Glomerular endothelial cell (primary cell): ENCODE measurements around the gene PHRF1. TPM values are rescaled to one million over a fixed set of nuclear protein-coding genes. Genes with fewer than 3 reads are reported as not detected.

Experiments
- DNase-seq: peaks from one replicate; pipeline ENCODE4 v3.0.0-alpha.2; 2011; ENCODE audit warnings: low read depth, low spot score; ENCODE audit errors: extremely low read depth
- total RNA-seq: library from RNA; depleted of rRNA; stranded (reverse); fragments of >200 nt; gene quantifications from 2 replicates; pipeline ENCODE4 v1.2.3, GENCODE V29; 2015

Gene PHRF1
- total RNA-seq, 1 donor from 2014 or later = 46.5 TPM

DNA sequence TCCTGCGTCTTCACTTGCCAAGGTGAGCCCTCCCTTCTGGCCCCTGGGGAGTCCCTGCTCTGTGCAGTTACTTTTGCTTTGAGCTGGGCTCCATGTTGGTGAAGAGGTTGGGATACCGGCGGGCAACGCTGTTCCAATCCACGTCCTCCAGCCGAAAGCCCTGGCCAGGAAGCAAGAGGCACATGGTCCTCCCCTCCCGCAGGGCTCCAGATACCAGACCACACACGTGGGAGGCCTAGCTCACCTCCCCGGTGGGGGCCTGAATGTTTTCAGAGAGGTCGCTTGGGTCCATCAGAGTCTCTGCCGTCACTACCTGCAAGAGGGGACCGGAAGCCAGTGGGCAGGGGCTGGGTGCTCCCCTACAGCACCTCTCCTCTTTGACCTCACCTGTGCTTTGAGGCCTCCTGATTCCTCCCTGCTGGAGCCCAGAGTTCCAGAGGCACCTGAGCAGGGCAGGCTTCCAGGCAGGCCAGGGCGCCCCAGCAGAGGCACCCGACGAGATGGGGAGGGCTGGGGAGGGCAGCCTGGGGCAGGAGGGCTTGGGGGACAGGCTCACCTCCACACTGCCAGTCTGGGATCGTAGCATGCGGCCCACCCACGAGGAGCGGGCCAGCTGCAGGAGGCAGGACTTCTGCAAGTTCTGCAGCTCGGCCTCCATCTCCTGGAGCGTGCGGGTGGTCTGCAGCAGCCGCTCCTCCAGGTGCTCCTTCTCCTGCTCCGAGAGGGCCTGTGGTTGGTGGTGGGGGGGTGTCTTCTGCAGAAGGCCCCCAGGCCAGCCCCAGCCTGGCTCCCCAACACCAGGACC is 18.7 kb upstream of the PHRF1 start:
- DNase-seq = no peak

GRCh38 chr11:558503-558902 is 17.8 kb upstream of the PHRF1 start:
- DNase-seq = no peak

DNA sequence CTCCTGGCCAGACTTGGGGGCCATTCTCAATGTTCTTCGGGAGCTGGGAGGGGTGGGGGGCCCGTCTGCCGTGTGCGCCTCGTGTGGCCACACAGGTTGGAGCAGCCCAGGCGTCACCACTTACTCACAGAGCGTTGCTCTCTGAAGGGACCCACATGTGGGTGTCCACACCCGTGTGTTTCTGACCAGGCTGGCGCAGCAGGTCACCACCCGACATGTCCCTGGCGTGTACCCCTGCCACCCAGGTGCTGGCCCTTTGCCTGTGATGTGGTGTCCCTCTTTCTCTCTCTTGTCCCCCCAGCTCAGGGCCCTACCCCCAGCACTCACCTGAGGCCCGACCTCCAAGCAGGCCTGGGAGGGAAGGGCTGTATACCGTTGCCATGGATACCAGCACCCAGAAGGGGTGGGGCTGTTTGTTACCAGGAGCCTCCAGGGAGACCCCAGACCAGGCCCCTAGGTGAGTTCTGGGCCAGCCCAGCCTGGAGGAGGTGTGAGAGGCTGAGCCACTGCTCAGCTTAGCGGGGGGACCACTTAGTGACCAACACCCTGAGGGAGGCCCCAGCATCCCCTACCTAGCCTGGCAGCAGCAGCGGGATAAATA is 17.1 kb upstream of the PHRF1 start:
- DNase-seq = no peak

GRCh38 chr11:559712-560304 is 16.5 kb upstream of the PHRF1 start:
- DNase-seq = no peak

GRCh38 chr11:560305-561147 is 15.7 kb upstream of the PHRF1 start, which contains the start of the genes LMNTD2 and RASSF7:
TSS of gene LMNTD2 (minus strand) at chr11:560738. CDS start at chr11:560716, 22 bp downstream.
TSS of gene RASSF7 (plus strand) at chr11:560970. CDS start at chr11:561769, 799 bp downstream.
- DNase-seq = no peak

DNA sequence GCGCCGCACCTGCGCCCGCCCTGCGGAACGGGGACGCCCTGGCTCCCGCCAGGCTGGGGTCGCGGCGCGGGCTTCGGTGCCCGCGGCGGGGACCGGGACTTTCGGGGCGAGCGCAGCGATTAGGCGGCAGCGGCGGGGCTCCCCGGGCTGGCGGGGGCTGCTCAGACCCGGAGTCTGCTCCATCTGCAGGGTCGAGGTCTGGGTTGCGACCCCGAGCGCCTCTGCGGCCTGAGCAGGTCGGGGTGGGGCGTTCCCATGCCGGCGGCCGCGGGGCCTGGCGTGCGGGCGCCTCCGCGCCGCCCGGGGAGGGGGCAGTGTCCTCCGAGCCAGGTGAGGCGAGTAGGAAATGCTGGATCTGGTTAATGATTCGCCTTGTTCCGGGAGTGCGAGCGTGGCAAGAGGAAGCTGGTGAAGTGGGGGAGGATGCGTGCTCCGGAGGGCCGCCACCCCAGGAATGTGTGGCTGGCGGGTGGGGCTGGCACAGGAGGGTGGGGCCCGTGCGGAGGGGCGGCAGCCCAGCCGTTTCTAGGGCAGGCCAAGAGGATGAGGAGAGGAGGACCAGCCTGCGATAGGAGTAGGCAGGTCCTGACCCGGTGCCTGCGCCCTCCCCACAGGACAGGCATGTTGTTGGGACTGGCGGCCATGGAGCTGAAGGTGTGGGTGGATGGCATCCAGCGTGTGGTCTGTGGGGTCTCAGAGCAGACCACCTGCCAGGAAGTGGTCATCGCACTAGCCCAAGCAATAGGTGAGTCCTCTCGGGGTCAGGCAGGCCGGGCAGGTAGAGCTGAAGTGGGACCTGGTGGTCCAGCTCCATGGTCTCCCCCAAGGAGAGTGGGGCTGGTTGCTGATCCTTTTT is 14.9 kb upstream of the PHRF1 start:
- no peak for DNase-seq

DNA sequence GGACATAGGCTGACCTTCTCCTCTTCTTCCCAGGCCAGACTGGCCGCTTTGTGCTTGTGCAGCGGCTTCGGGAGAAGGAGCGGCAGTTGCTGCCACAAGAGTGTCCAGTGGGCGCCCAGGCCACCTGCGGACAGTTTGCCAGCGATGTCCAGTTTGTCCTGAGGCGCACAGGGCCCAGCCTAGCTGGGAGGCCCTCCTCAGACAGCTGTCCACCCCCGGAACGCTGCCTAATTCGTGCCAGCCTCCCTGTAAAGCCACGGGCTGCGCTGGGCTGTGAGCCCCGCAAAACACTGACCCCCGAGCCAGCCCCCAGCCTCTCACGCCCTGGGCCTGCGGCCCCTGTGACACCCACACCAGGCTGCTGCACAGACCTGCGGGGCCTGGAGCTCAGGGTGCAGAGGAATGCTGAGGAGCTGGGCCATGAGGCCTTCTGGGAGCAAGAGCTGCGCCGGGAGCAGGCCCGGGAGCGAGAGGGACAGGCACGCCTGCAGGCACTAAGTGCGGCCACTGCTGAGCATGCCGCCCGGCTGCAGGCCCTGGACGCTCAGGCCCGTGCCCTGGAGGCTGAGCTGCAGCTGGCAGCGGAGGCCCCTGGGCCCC is 14.1 kb upstream of the PHRF1 start:
- no peak for DNase-seq

- no peak for DNase-seq
Observed at GRCh38 chr11:563066-563811, 13.0 kb upstream of the PHRF1 start.

GRCh38 chr11:563812-564578 is 12.3 kb upstream of the PHRF1 start:
- no peak for DNase-seq

DNA sequence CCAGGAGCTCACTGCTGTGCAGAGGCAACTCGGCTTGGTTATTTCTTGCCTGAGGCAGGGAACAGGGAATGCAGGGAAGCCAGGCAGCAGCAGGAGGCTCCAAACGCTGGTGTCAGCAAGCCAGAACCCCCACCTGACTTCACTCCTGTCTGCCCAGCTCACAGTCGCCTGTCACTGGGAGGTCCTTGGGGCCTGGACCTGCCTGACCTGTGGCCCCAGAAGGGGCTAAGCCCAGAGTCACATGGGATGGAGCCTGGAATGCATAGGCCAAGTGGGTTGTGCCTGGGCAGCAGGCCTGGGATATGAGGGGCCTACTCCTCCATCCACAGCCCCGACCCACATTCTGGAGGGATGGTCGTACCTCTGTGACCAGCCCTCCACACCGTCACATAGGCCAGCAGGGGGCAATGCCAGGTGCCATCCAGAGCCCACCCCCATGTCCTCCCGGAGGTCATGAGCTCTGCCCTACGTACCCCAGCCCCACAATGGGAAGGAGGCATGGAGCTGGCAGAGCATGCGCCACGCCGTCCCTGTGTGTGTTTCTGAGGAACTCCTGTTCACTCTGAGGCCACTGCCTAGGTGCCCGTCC is 10.3 kb upstream of the PHRF1 start:
- no peak for DNase-seq

DNA sequence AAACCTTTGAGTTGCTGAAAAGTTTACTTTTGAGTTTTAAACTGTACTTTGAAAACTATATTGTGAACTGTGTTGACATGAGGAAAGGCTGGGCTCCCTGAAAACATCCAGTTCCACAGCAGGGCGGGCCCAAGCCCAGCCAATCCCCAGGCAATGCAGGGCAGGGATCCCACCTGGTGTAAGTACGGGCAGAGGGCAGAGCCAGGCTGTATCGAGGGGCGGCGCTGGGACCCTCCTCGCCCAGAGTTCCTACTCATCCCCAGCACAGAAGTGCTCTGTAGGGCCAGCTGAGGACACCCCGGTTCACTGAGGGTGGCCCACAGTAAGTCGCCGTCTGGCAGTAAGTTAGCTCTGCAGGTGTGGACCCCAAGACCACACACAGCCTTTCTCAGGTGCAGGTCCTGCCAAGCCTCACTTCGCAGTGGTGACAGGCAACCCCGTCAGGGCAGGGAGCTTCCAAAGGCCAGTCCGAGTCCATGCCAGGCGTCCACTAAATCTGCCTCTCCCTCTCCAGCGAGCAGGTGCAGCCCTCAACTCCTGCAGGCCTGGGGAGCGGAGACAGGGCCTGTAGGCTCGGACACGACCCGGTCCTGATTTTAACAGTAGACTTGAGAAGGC is 9.2 kb upstream of the PHRF1 start:
- DNase-seq = no peak

GRCh38 chr11:567629-568292 is 8.5 kb upstream of the PHRF1 start:
- no peak for DNase-seq

DNA sequence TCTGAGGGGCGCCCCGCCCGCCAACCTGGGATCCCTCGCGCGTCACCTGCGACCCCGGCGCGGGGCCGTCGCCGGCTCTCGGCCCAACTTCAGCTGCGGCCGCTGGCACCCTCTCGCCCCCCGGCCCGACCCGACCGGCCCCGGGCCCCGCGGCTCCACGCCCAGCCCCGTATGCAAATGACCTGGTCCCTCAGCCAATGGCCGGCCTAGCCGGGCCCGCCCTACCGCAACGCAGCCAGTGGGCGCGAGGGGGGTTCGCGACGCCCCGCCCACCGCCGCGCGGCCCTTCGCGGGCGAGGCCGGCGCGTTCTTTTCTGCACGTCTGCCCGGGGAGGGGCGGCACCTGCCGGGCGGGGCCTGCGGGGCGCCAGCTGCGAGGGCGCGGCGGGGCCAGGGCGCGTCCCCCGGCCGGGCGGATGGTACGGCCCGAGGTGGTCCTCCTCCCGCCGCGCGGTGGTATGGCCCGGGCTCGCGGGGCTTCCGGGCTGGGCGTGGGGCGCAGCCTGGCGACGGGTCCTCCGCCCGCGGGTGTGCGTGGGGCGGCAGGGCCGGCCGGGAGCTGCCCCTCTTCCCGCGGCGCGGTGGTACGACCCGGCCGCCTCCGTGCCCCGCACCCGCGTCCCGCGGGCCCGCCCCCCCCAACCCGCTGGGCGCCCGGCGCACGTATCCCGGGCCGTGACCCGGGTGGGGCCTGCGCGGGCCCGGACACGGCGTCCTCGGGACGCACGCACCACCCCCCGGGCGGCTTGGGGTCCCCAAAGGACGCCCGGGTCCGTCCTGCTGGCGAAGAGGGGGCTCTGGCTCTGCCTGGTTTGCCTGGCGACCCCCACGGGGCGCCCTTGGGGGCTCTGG is 7.7 kb upstream of the PHRF1 start:
- no peak for DNase-seq

DNA sequence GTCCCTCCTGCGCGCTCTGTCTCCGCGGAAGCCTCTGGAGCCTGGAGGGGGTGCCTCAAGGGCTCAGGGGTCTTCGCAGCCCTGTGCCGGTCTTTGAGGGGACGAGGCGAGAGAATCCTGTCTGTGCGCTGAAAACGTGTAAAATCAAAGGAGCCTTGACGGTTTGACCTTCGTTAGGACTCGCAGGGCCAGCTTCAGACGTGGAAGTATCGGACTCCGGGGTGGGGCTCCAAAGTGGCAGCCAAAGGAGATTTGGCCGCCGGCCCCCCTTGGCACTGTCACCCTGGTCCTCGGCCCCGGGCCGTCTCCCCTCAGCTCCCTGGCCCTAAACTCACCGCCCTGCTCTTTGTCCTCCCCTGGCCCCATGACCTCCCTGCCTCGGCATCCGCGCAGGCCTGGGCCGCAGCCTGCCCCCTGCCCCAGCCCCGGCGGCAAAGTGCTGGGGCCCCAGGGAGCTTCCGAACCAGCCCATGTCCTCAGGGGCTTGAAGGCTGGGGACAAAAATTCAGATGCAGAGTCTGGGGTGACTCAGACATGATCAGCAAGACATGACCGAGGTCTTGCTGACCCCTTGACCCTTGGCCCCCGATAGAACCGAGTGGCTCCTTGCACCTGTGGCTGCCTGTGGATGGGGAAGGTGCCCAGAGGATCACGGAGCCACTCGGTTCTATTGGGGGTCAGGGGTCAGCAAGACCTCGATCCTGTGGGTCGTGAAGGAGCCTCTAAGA is 6.9 kb upstream of the PHRF1 start:
- DNase-seq = no peak

GRCh38 chr11:571802-572185 is 4.5 kb upstream of the PHRF1 start:
- DNase-seq = no peak
